SK-N-SH (cell line): ENCODE measurements around the gene RUNDC3A.

ENCODE experiments used
- CHD2 ChIP-seq: fragments of 150-350 bp; IDR thresholded peaks from 2 replicates; pipeline ENCODE4 v1.6.1; 2018; ENCODE audit warnings: low read length; ENCODE audit not compliant: partially characterized antibody
- CTCF ChIP-seq: fragments of 200-600 bp; sonication (generic); IDR thresholded peaks from 2 replicates; pipeline ENCODE4 v1.6.1; 2017; ENCODE audit warnings: antibody characterized with exemption, mild to moderate bottlenecking, moderate library complexity
- EP300 ChIP-seq, 2 experiments: IDR thresholded peaks; 2 replicates each; pipeline versions ENCODE4 v1.4.0 to v1.6.1; 2012; ENCODE audit warnings: borderline replicate concordance in 1 of 2, low read depth in 1 of 2, low read length in 1 of 2
- EZH2phosphoT487 ChIP-seq: fragments of 200-600 bp; sonication (generic); IDR thresholded peaks from 2 replicates; pipeline ENCODE4 v1.6.1; 2017; ENCODE audit warnings: low read depth, mixed run types, mild to moderate bottlenecking, antibody characterized with exemption, moderate library complexity, borderline replicate concordance
- FOXM1 ChIP-seq: IDR thresholded peaks from 2 replicates; pipeline ENCODE4 v1.4.0; 2012; ENCODE audit warnings: low read depth, mild to moderate bottlenecking
- NFIC ChIP-seq: IDR thresholded peaks from 2 replicates; pipeline ENCODE4 v1.4.0; 2012; ENCODE audit warnings: borderline replicate concordance
- RAD21 ChIP-seq: IDR thresholded peaks from 2 replicates; pipeline ENCODE4 v1.6.1; 2012; ENCODE audit warnings: mild to moderate bottlenecking, low read length
- RCOR1 ChIP-seq: fragments of 150-350 bp; IDR thresholded peaks from 2 replicates; pipeline ENCODE4 v1.6.1; 2017; ENCODE audit warnings: antibody characterized with exemption, low read length
- RFX5 ChIP-seq: IDR thresholded peaks from 2 replicates; pipeline ENCODE4 v1.6.1; 2012; ENCODE audit warnings: mild to moderate bottlenecking, improper control_type of control experiment, low read length
- SIN3A ChIP-seq: IDR thresholded peaks from 2 replicates; pipeline ENCODE4 v1.6.1; 2012; ENCODE audit warnings: low read depth, mild to moderate bottlenecking, low read length, moderate library complexity, borderline replicate concordance
- TAF1 ChIP-seq: IDR thresholded peaks from 2 replicates; pipeline ENCODE4 v1.6.1; 2012; ENCODE audit warnings: low read depth, mild to moderate bottlenecking, low read length, moderate library complexity, borderline replicate concordance
- USF1 ChIP-seq: IDR thresholded peaks from 2 replicates; pipeline ENCODE4 v1.4.0; 2012; ENCODE audit warnings: low read depth, borderline replicate concordance
- TF ChIP-seq, protein P1 (sequence below): IDR thresholded peaks from 2 replicates; pipeline ENCODE4 v1.4.0; 2012; ENCODE audit warnings: low read depth
- TF ChIP-seq, protein P2 (sequence below): fragments of 150-350 bp; IDR thresholded peaks from 2 replicates; pipeline ENCODE4 v1.6.1; 2017; ENCODE audit warnings: antibody characterized with exemption, low read length, low read depth, borderline replicate concordance

DNA sequence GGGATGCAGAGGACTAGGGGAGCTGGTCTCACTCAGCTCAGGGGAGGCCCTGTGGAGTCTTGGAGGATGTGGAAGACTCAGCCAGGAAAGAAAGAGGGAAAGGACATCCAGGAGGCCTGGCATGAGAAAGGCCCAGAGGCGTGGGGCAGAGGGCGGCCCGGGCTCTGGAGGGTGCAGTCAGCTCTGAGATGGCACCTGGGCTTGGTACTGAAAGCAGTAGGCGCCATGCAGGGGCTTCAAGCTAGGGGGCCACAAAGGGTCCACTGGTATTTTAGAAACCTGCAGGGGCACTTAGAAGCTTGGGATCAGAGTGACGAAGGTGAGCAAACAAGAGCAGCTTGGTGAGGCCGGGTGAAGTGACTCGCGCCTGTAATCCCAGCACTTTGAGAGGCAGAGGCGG, 49.7 kb downstream of the RUNDC3A start:
- TF ChIP-seq SIN3A (no peak), CTCF (no peak), TAF1 (no peak), EZH2phosphoT487 (no peak), RFX5 (no peak), NFIC (no peak), USF1 (no peak), FOXM1 (no peak), RAD21 (no peak), EP300 (IDR thresholded peaks at IDR 0.05; ENCODE audit: borderline replicate concordance in 1 of 2, low read depth in 1 of 2, low read length in 1 of 2) (no peak), CHD2 (no peak), RCOR1 (no peak)
- TF ChIP-seq, protein P1, sequence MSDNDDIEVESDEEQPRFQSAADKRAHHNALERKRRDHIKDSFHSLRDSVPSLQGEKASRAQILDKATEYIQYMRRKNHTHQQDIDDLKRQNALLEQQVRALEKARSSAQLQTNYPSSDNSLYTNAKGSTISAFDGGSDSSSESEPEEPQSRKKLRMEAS, result no peak
- TF ChIP-seq, protein P2, sequence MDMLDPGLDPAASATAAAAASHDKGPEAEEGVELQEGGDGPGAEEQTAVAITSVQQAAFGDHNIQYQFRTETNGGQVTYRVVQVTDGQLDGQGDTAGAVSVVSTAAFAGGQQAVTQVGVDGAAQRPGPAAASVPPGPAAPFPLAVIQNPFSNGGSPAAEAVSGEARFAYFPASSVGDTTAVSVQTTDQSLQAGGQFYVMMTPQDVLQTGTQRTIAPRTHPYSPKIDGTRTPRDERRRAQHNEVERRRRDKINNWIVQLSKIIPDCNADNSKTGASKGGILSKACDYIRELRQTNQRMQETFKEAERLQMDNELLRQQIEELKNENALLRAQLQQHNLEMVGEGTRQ, result no peak
